K562 (cell line): ENCODE results near the gene KIN. TPM values are rescaled to one million over a fixed set of nuclear protein-coding genes. Genes with fewer than 3 reads are reported as not detected.

ENCODE experiments used
- ATAC-seq: fragments of 200-7000 bp; cut with Tn5 transposase; 3 replicates; pipeline ENCODE4 v1.9.1; 2020; ENCODE audit warnings: moderate library complexity
- BruUV-seq: library from RNA; stranded (reverse); fragments of 400-500 nt; replicated peaks from 2 replicates; lab custom pipeline; 2021; lab: Mats Ljungman, UMichigan
- CTCF ChIA-PET: fragments of 300-600 bp; formaldehyde crosslinking; extraction: SDS; loops from one replicate; lab custom pipeline; 2021; ENCODE audit warnings: low intra/inter-chr PET ratio; lab: Yijun Ruan, JAX
- POLR2A ChIA-PET: fragments of 300-600, 350-650 bp; sonication (Branson Sonifier 250); formaldehyde crosslinking; extraction: SDS; loops from one replicate; lab custom pipeline; 2021; ENCODE audit warnings: antibody characterized with exemption, inconsistent platforms; lab: Yijun Ruan, JAX
- DNase-seq, 4 experiments: peaks; one replicate each; pipeline versions ENCODE4 v3.0.0 to v3.0.0-alpha.2; 2011 to 2018; ENCODE audit warnings: low spot score in 3 of 4, mixed read lengths in 3 of 4; ENCODE audit errors: extremely low read depth in 1 of 4
- FAIRE-seq: peaks from 2 replicates; lab custom pipeline; 2011; peaks lifted over from hg19 to GRCh38; lab: Jason Lieb, UNC
- H2AFZ ChIP-seq: 2 replicates; pipeline ENCODE4 v1.6.0; 2011; ENCODE audit warnings: low read depth, low read length, control low read depth, inconsistent platforms
- H3K27ac ChIP-seq: fragments of 200-600 bp; 3 replicates; pipeline ENCODE4 v1.8.0; 2011; ENCODE audit warnings: low read depth, mild to moderate bottlenecking, control low read depth, inconsistent platforms, low read length, moderate library complexity, mixed read lengths; ENCODE audit errors: extremely low read depth
- H3K27me3 ChIP-seq, 2 experiments: fragments of 300-600 bp in 1 of 2; 2 replicates in 1 of 2; 3 replicates in 1 of 2; pipeline versions ENCODE4 v1.6.0 to v1.8.0; 2011; ENCODE audit warnings: inconsistent platforms in 2 of 2, low read length in 2 of 2, mild to moderate bottlenecking in 1 of 2, mixed read lengths in 1 of 2, moderate library complexity in 1 of 2; ENCODE audit not compliant: control insufficient read depth in 2 of 2, insufficient read depth in 2 of 2
- H3K36me3 ChIP-seq: fragments of 300-600 bp; 3 replicates; pipeline ENCODE4 v1.8.0; 2011; ENCODE audit warnings: mild to moderate bottlenecking, low read length, inconsistent platforms; ENCODE audit not compliant: control insufficient read depth, insufficient read depth
- H3K4me1 ChIP-seq, 2 experiments: fragments of 200-600 bp in 1 of 2; replicated peaks in 1 of 2; 2 replicates in 1 of 2; 3 replicates in 1 of 2; pipeline versions ENCODE4 v1.5.1 to v1.8.0; 2011; ENCODE audit warnings: inconsistent platforms in 2 of 2, low read length in 2 of 2, mild to moderate bottlenecking in 1 of 2, mixed read lengths in 1 of 2, moderate library complexity in 1 of 2; ENCODE audit not compliant: control insufficient read depth in 2 of 2, insufficient read depth in 2 of 2
- H3K4me2 ChIP-seq: 2 replicates; pipeline ENCODE4 v1.6.1; 2011; ENCODE audit warnings: low read length, control low read depth, inconsistent platforms, mixed read lengths; ENCODE audit not compliant: insufficient read depth
- H3K4me3 ChIP-seq: fragments of 200-600 bp; sonication (generic), shearing (Covaris generic); 2 replicates; pipeline ENCODE4 v1.5.1; 2016; ENCODE audit warnings: control low read depth, inconsistent platforms
- H3K79me2 ChIP-seq: fragments of 200-600 bp; 3 replicates; pipeline ENCODE4 v1.8.0; 2011; ENCODE audit warnings: low read length, inconsistent platforms; ENCODE audit not compliant: control insufficient read depth, insufficient read depth
- H3K9ac ChIP-seq, 2 experiments: 2 replicates each; pipeline versions ENCODE4 v1.6.0 to v1.6.1; 2011; ENCODE audit warnings: low read depth in 2 of 2, low read length in 2 of 2, control low read depth in 1 of 2, inconsistent platforms in 1 of 2, mild to moderate bottlenecking in 1 of 2, mixed read lengths in 1 of 2; ENCODE audit not compliant: insufficient read depth in 1 of 2
- H3K9me1 ChIP-seq: one replicate; pipeline ENCODE4 v1.6.0; 2011; ENCODE audit warnings: inconsistent platforms, mild to moderate bottlenecking, low read length, moderate library complexity; ENCODE audit not compliant: control insufficient read depth, insufficient read depth
- H3K9me3 ChIP-seq: replicated peaks from 2 replicates; pipeline ENCODE4 v1.5.1; 2011; ENCODE audit warnings: low read depth, low read length, inconsistent platforms; ENCODE audit not compliant: control insufficient read depth, insufficient read depth
- H4K20me1 ChIP-seq: replicated peaks from 2 replicates; pipeline ENCODE4 v1.6.1; 2011; ENCODE audit warnings: low read length, inconsistent platforms, mixed read lengths; ENCODE audit not compliant: control insufficient read depth, insufficient read depth
- CBFA2T2 ChIP-seq: fragments of 450-650 bp; conservative IDR thresholded peaks from 2 replicates; pipeline ENCODE4 v1.6.1; 2017; ENCODE audit warnings: mild to moderate bottlenecking
- ELF4 ChIP-seq: fragments of 450-650 bp; formaldehyde crosslinking; IDR thresholded peaks from 2 replicates; pipeline ENCODE4 v1.4.0; 2022; ENCODE audit warnings: missing genetic modification characterization
- PURB ChIP-seq: sonication (generic); formaldehyde crosslinking; IDR thresholded peaks from 2 replicates; pipeline ENCODE4 v1.9.0; 2021; ENCODE audit warnings: low read depth, mild to moderate bottlenecking, missing genetic modification reagents
- RB1 ChIP-seq: fragments of 450-650 bp; IDR thresholded peaks from 2 replicates; pipeline ENCODE4 v1.6.1; 2017; ENCODE audit warnings: low read depth, mild to moderate bottlenecking
- RBFOX2 ChIP-seq: fragments of 200-400 bp; formaldehyde crosslinking; IDR thresholded peaks from 2 replicates; pipeline ENCODE4 v1.6.1; 2017; ENCODE audit warnings: low read depth, mild to moderate bottlenecking, low read length, moderate library complexity
- SLC30A9 ChIP-seq: fragments of 250-450 bp; sonication (Bioruptor Pico); IDR thresholded peaks from 2 replicates; pipeline ENCODE4 v1.8.0; 2022; ENCODE audit warnings: mild to moderate bottlenecking, moderate library complexity
- TGIF2 ChIP-seq: sonication (generic); formaldehyde crosslinking; IDR thresholded peaks from 2 replicates; pipeline ENCODE4 v1.8.1; 2022; ENCODE audit warnings: mild to moderate bottlenecking, missing genetic modification reagents, moderate library complexity
- WHSC1 ChIP-seq: IDR thresholded peaks from one replicate; pipeline ENCODE4 v1.6.1; 2012; ENCODE audit warnings: low read length, control low read depth, inconsistent platforms
- ZFX ChIP-seq: sonication (generic); formaldehyde crosslinking; IDR thresholded peaks from 2 replicates; pipeline ENCODE4 v1.8.0; 2022; ENCODE audit warnings: mild to moderate bottlenecking, missing genetic modification reagents, moderate library complexity
- ZNF3 ChIP-seq: fragments of 250-450 bp; sonication (Bioruptor Pico); IDR thresholded peaks from 2 replicates; pipeline ENCODE4 v1.5.0; 2021; ENCODE audit warnings: mild to moderate bottlenecking, moderate library complexity
- WGBS: fragments of 100-300 bp; shearing (Covaris generic); methylation state at CpG from one replicate; pipeline ENCODE4 v1.1.6; 2016; ENCODE audit warnings: low coverage, mixed read lengths; ENCODE audit not compliant: insufficient coverage; ENCODE audit errors: missing lambda C conversion rate; 5-methylcytosine and 5-hydroxymethylcytosine counted together
- in situ Hi-C: fragments of 300-500 bp; cut with MboI; formaldehyde crosslinking; loops from 4 replicates; pipeline ENCODE4 v1.15.0; 2018; ENCODE audit warnings: inconsistent platforms, mixed read lengths
- intact Hi-C: fragments of 100-400 bp; cut with micrococcal nuclease; formaldehyde crosslinking; loops from 2 replicates; pipeline ENCODE4 v1.14.2; 2022
- polyA plus RNA-seq, 8 experiments: library from polyadenylated mRNA; depleted of rRNA in 4 of 8; stranded (reverse) in 5 of 8; unstranded in 3 of 8; fragments of >200 nt; fragmentation: Nextera tagmentation in 2 of 8; fragmentation: Illumina TruSeq in 1 of 8; extraction: Ambion mirVana in 2 of 8; extraction: Trizol in 1 of 8; gene quantifications; 2 replicates each; pipeline versions ENCODE4 v1.2.1 to v1.2.3, GENCODE V29; 2011 to 2014; ENCODE audit warnings: inconsistent platforms in 1 of 8, missing spikeins in 1 of 8
- total RNA-seq, 7 experiments: library from RNA; depleted of rRNA in 6 of 7; stranded (reverse); fragments of >200 nt in 6 of 7; fragmentation: Illumina TruSeq in 2 of 7; extraction: Trizol in 2 of 7; gene quantifications; 2 replicates each; pipeline versions ENCODE4 v1.2.1 to v1.2.3, GENCODE V29; 2011 to 2021; ENCODE audit warnings: low replicate concordance in 1 of 7

KIN gene
- total and polyA plus RNA-seq, 9 of the 15 experiments (the other 6 are each of a cell fraction or from before 2014, with no cell fraction given), result 11.7 to 35.6 (median 16.0) TPM

- Histone ChIP-seq H3K36me3 (peaks cover 74% of the 10 kb centered on the region), H3K9me3 (no peaks in the 10 kb centered on the region)
- DNase-seq, result no peak
- TF ChIP-seq TGIF2 (CRISPR knock-in tag), result no peak
- TF ChIP-seq, all 486 proteins: peak for 0
- FAIRE-seq (peak; percentile 6), ATAC-seq (no peak)
- in situ Hi-C loops, result no loop called here
- CTCF ChIA-PET, result no interaction called here
- Histone ChIP-seq H3K27me3 (no peaks in the 10 kb centered on the region), H3K4me3 (no peak overlapping the region), H3K4me1 (no peaks in the 10 kb centered on the region; a peak in 1 of 5 replicates), H3K27ac (no peak overlapping the region), H3K9ac (no peak overlapping the region), H2AFZ (no peak overlapping the region), H3K79me2 (no peaks in the 10 kb centered on the region), H3K9me1 (no peaks in the 10 kb centered on the region), H3K4me2 (no peak overlapping the region), H4K20me1 (0 out of 2 replicates have a peak, but pooled peaks cover 4% of the 10 kb centered on the region)
- 83% methylated on average over 2 of the region's 2 CpGs for WGBS
- BruUV-seq, result no TSS peak
- intact Hi-C loops, result no loop called here
- POLR2A ChIA-PET, result no interaction called here
Measured at GRCh38 chr10:7804741-7805140, 16.9 kb upstream of the KIN start.

GRCh38 chr10:7804216-7804615 is 16.4 kb upstream of the KIN start:
- POLR2A ChIA-PET, result no interaction called here
- no peaks in the 10 kb centered on the region for H3K4me1 ChIP-seq
- H2AFZ ChIP-seq, result no peak overlapping the region
- CTCF ChIA-PET, result no interaction called here
- DNase-seq (no peak), ATAC-seq (no peak), FAIRE-seq (no peak)
- 90% methylated on average over 6 of the region's 6 CpGs for WGBS
- no peaks in the 10 kb centered on the region for H3K9me3 ChIP-seq
- H3K4me2 ChIP-seq, result no peak overlapping the region
- no TSS peak for BruUV-seq
- H3K4me3 ChIP-seq, result no peak overlapping the region
- 0 out of 2 replicates have a peak, but pooled peaks cover 4% of the 10 kb centered on the region for H4K20me1 ChIP-seq
- intact Hi-C loops, result no loop called here
- H3K79me2 ChIP-seq, result no peaks in the 10 kb centered on the region
- H3K9ac ChIP-seq, result no peak overlapping the region
- no peaks in the 10 kb centered on the region for H3K9me1 ChIP-seq
- in situ Hi-C loops, result no loop called here
- H3K36me3 ChIP-seq, result peaks cover 79% of the 10 kb centered on the region
- TF ChIP-seq ZFX (CRISPR knock-in tag) (no peak), CBFA2T2 (no peak), SLC30A9 (CRISPR knock-in tag) (no peak), RBFOX2 (no peak), PURB (CRISPR knock-in tag) (no peak), ZNF3 (CRISPR knock-in tag) (no peak), ELF4 (CRISPR knock-in tag) (no peak), RB1 (no peak), WHSC1 (no peak)
- no peak overlapping the region for H3K27ac ChIP-seq
- H3K27me3 ChIP-seq, result no peaks in the 10 kb centered on the region
